AG08396 (cell line): ENCODE data around the gene DNAH17.

Experiments used
- DNase-seq: peaks from one replicate; pipeline ENCODE4 v3.0.0; 2012; ENCODE audit warnings: low spot score, mixed read lengths

Gene DNAH17

GRCh38 chr17:78577296-78577695, at the start of gene DNAH17:
DNAH17 (minus strand) TSS chr17:78577396; CDS start chr17:78575057, 2,339 bp downstream.
- no peak for DNase-seq

- DNase-seq = no peak
Measured at GRCh38 chr17:78624324-78625151, 47.3 kb upstream of the DNAH17 start.

GRCh38 chr17:78623541-78623940, 46.3 kb upstream of the DNAH17 start:
- no peak for DNase-seq

GRCh38 chr17:78622491-78623265, 45.5 kb upstream of the DNAH17 start:
- no peak for DNase-seq

- no peak for DNase-seq
Measured at GRCh38 chr17:78621720-78622490, 44.7 kb upstream of the DNAH17 start.

- no peak for DNase-seq
Measured at GRCh38 chr17:78620099-78620498, 42.9 kb upstream of the DNAH17 start.

GRCh38 chr17:78619334-78619733, 42.1 kb upstream of the DNAH17 start:
- no peak for DNase-seq

GRCh38 chr17:78618264-78619066, 41.3 kb upstream of the DNAH17 start:
- DNase-seq = no peak

- DNase-seq = no peak
Measured at GRCh38 chr17:78617511-78618061, 40.4 kb upstream of the DNAH17 start.

- no peak for DNase-seq
Measured at GRCh38 chr17:78616946-78617345, 39.8 kb upstream of the DNAH17 start.

- DNase-seq = no peak
Measured at GRCh38 chr17:78615631-78616030, 38.4 kb upstream of the DNAH17 start.

GRCh38 chr17:78613416-78613815, 36.2 kb upstream of the DNAH17 start:
- DNase-seq = no peak

- no peak for DNase-seq
Measured at GRCh38 chr17:78611607-78612006, 34.4 kb upstream of the DNAH17 start.

GRCh38 chr17:78610951-78611511, 33.8 kb upstream of the DNAH17 start:
- DNase-seq = no peak

GRCh38 chr17:78609191-78609641, 32.0 kb upstream of the DNAH17 start:
- DNase-seq = no peak

GRCh38 chr17:78608804-78609186, 31.6 kb upstream of the DNAH17 start:
- no peak for DNase-seq

GRCh38 chr17:78608122-78608803, 31.1 kb upstream of the DNAH17 start:
- no peak for DNase-seq

GRCh38 chr17:78607038-78607437, 29.8 kb upstream of the DNAH17 start:
- DNase-seq = no peak

- no peak for DNase-seq
Measured at GRCh38 chr17:78605886-78606285, 28.7 kb upstream of the DNAH17 start.

GRCh38 chr17:78605429-78605828, 28.2 kb upstream of the DNAH17 start:
- no peak for DNase-seq
